Mononuclear cell (primary cell): ENCODE measurements around the gene SLC43A1. TPM values are rescaled to one million over a fixed set of nuclear protein-coding genes. Genes with fewer than 3 reads are reported as not detected.
A peak's percentile ranks its signal among the peaks of the same experiment; 100 is the strongest.

Experiments used
- H3K27me3 ChIP-seq: 2 replicates; pipeline ENCODE4 v1.6.0; 2011; ENCODE audit warnings: low read length, control low read depth; ENCODE audit not compliant: insufficient read depth
- H3K4me1 ChIP-seq: 2 replicates; pipeline ENCODE4 v1.5.1; 2011; ENCODE audit warnings: mild to moderate bottlenecking, low read length, control low read depth; ENCODE audit not compliant: insufficient read depth
- H3K4me3 ChIP-seq: 2 replicates; pipeline ENCODE4 v1.5.1; 2011; ENCODE audit warnings: mild to moderate bottlenecking, low read length, moderate library complexity
- H3K9me3 ChIP-seq: 2 replicates; pipeline ENCODE4 v1.5.1; 2011; ENCODE audit warnings: low read depth, mild to moderate bottlenecking, control low read depth, low read length
- total RNA-seq: library from RNA; depleted of rRNA; stranded (reverse); fragments of >200 nt; gene quantifications from one replicate; pipeline ENCODE4 v1.2.3, GENCODE V29; 2012

SLC43A1 gene
- total RNA-seq, 1 donor: 4.6 TPM

- H3K9me3 ChIP-seq: no peaks in the 10 kb centered on the region
- H3K4me1 ChIP-seq: peaks cover 2% of the 10 kb centered on the region
- no peaks in the 10 kb centered on the region for H3K27me3 ChIP-seq
- H3K4me3 ChIP-seq: no peak overlapping the region
Observed at GRCh38 chr11:57468276-57468675, 47.2 kb downstream of the SLC43A1 start.

GRCh38 chr11:57467508-57468157 is 47.9 kb downstream of the SLC43A1 start:
- Histone ChIP-seq H3K9me3 (no peaks in the 10 kb centered on the region), H3K4me3 (no peak overlapping the region), H3K27me3 (no peaks in the 10 kb centered on the region), H3K4me1 (no peaks in the 10 kb centered on the region)

- no peaks in the 10 kb centered on the region for H3K9me3 ChIP-seq
- no peaks in the 10 kb centered on the region for H3K4me1 ChIP-seq
- no peak overlapping the region for H3K4me3 ChIP-seq
- H3K27me3 ChIP-seq: peaks cover 1% of the 10 kb centered on the region
Observed at GRCh38 chr11:57466680-57467079, 48.8 kb downstream of the SLC43A1 start.

GRCh38 chr11:57464539-57465181 is 50.8 kb downstream of the SLC43A1 start:
- Histone ChIP-seq H3K9me3 (no peaks in the 10 kb centered on the region), H3K27me3 (peaks cover 12% of the 10 kb centered on the region), H3K4me3 (no peak overlapping the region), H3K4me1 (peaks cover 10% of the 10 kb centered on the region)

- Histone ChIP-seq H3K4me3 (no peak overlapping the region), H3K27me3 (peaks cover 19% of the 10 kb centered on the region), H3K4me1 (peaks cover 18% of the 10 kb centered on the region), H3K9me3 (no peaks in the 10 kb centered on the region)
Observed at GRCh38 chr11:57463671-57464538, 51.6 kb downstream of the SLC43A1 start.

GRCh38 chr11:57462597-57462996 is 52.9 kb downstream of the SLC43A1 start:
- H3K9me3 ChIP-seq: no peaks in the 10 kb centered on the region
- peaks cover 31% of the 10 kb centered on the region for H3K4me1 ChIP-seq
- H3K27me3 ChIP-seq: peaks cover 30% of the 10 kb centered on the region
- no peak overlapping the region for H3K4me3 ChIP-seq

GRCh38 chr11:57461841-57462489 is 53.5 kb downstream of the SLC43A1 start:
- no peaks in the 10 kb centered on the region for H3K9me3 ChIP-seq
- H3K4me3 ChIP-seq: no peak overlapping the region
- H3K27me3 ChIP-seq: peaks cover 33% of the 10 kb centered on the region
- H3K4me1 ChIP-seq: peaks cover 35% of the 10 kb centered on the region

- peak overlapping the region; percentile 16 for H3K4me3 ChIP-seq
Observed at GRCh38 chr11:57460758-57461749, 54.4 kb downstream of the SLC43A1 start.

GRCh38 chr11:57460022-57460757 is 55.3 kb downstream of the SLC43A1 start, which contains the start of gene RTN4RL2:
Gene RTN4RL2, plus strand, starts transcription at chr11:57460528. Its CDS starts 338 bp downstream, at chr11:57460866.
- Histone ChIP-seq H3K9me3 (no peaks in the 10 kb centered on the region), H3K27me3 (peaks cover 33% of the 10 kb centered on the region), H3K4me1 (peaks cover 35% of the 10 kb centered on the region), H3K4me3 (peak within 1 kb of the TSS; percentile 16)

More at GRCh38 chr11:57460758-57461749, 54.4 kb downstream of the SLC43A1 start:
- peaks cover 35% of the 10 kb centered on the region for H3K4me1 ChIP-seq
- peaks cover 33% of the 10 kb centered on the region for H3K27me3 ChIP-seq
- no peaks in the 10 kb centered on the region for H3K9me3 ChIP-seq

GRCh38 chr11:57459164-57460021 is 56.1 kb downstream of the SLC43A1 start:
- H3K27me3 ChIP-seq: peaks cover 33% of the 10 kb centered on the region

GRCh38 chr11:57458410-57459163 is 56.9 kb downstream of the SLC43A1 start:
- H3K27me3 ChIP-seq: peaks cover 33% of the 10 kb centered on the region
- H3K4me1 ChIP-seq: peaks cover 35% of the 10 kb centered on the region
- H3K4me3 ChIP-seq: peak overlapping the region; percentile 4

More at GRCh38 chr11:57459164-57460021, 56.1 kb downstream of the SLC43A1 start:
- no peaks in the 10 kb centered on the region for H3K9me3 ChIP-seq
- peaks cover 35% of the 10 kb centered on the region for H3K4me1 ChIP-seq
- peak overlapping the region; percentile 4 for H3K4me3 ChIP-seq

GRCh38 chr11:57458060-57458409 is 57.5 kb downstream of the SLC43A1 start:
- peaks cover 35% of the 10 kb centered on the region for H3K4me1 ChIP-seq
- peaks cover 33% of the 10 kb centered on the region for H3K27me3 ChIP-seq
- no peaks in the 10 kb centered on the region for H3K9me3 ChIP-seq
- no peak overlapping the region for H3K4me3 ChIP-seq

More at GRCh38 chr11:57458410-57459163, 56.9 kb downstream of the SLC43A1 start:
- no peaks in the 10 kb centered on the region for H3K9me3 ChIP-seq
